OCI-LY3 (cell line): ENCODE measurements around the gene BIRC5.

ENCODE experiments used
- H2AFZ ChIP-seq: fragments of 200-600, 300-600 bp; shearing (Covaris generic); 2 replicates; pipeline ENCODE4 v1.6.0; 2014; ENCODE audit warnings: antibody characterized with exemption, low read depth, low read length
- H3K27ac ChIP-seq: fragments of 200-600, 300-600 bp; sonication (generic); 2 replicates; pipeline ENCODE4 v1.5.1; 2014; ENCODE audit warnings: mild to moderate bottlenecking, low read length, moderate library complexity, mixed read lengths
- H3K27me3 ChIP-seq: fragments of 200-600, 300-600 bp; sonication (generic); 2 replicates; pipeline ENCODE4 v1.6.1; 2014; ENCODE audit warnings: low read depth, low read length, mixed read lengths
- H3K36me3 ChIP-seq: fragments of 200-600, 300-600 bp; sonication (generic); replicated peaks from 2 replicates; pipeline ENCODE3; 2014; ENCODE audit warnings: low read depth, low read length, mixed read lengths
- H3K4me1 ChIP-seq: fragments of 300-600, 200-600 bp; sonication (generic); 2 replicates; pipeline ENCODE4 v1.6.1; 2014; ENCODE audit warnings: low read length, mixed read lengths
- H3K4me2 ChIP-seq: fragments of 200-600, 300-600 bp; sonication (generic); 2 replicates; pipeline ENCODE4 v1.6.1; 2014; ENCODE audit warnings: low read length, mixed read lengths
- H3K4me3 ChIP-seq: fragments of 300-600, 200-600 bp; sonication (generic); 2 replicates; pipeline ENCODE4 v1.5.1; 2014; ENCODE audit warnings: antibody characterized with exemption, mild to moderate bottlenecking, low read length, moderate library complexity
- H3K79me2 ChIP-seq: fragments of 300-600, 200-600 bp; shearing (Covaris generic); 2 replicates; pipeline ENCODE4 v1.6.1; 2014; ENCODE audit warnings: mild to moderate bottlenecking, low read length, mixed read lengths
- H3K9ac ChIP-seq: fragments of 300-600, 200-600 bp; shearing (Covaris generic); 2 replicates; pipeline ENCODE4 v1.6.0; 2014; ENCODE audit warnings: mild to moderate bottlenecking, low read length, moderate library complexity
- H3K9me3 ChIP-seq: fragments of 200-600, 300-600 bp; shearing (Covaris generic); 2 replicates; pipeline ENCODE4 v1.6.1; 2014; ENCODE audit warnings: low read length, mixed read lengths; ENCODE audit not compliant: insufficient read depth
- H4K20me1 ChIP-seq: fragments of 200-600, 300-600 bp; sonication (generic); 2 replicates; pipeline ENCODE4 v1.6.1; 2016; ENCODE audit warnings: low read length, mixed read lengths; ENCODE audit not compliant: insufficient read depth
- EZH2phosphoT487 ChIP-seq: fragments of 200-600 bp; shearing (Covaris generic); IDR thresholded peaks from 2 replicates; pipeline ENCODE4 v1.6.1; 2018; ENCODE audit warnings: antibody characterized with exemption, mixed run types, low read depth
- TF ChIP-seq, protein P1 (sequence below): fragments of 200-600, 300-600 bp; sonication (generic); IDR thresholded peaks from 2 replicates; pipeline ENCODE4 v1.5.1; 2014; ENCODE audit warnings: antibody characterized with exemption, low read length, low read depth

The BIRC5 gene

GRCh38 chr17:78226759-78227454 lies 12.9 kb downstream of the BIRC5 start:
- H3K4me3 ChIP-seq = no peak overlapping the region; the same call in 1 of the 2 replicates

DNA sequence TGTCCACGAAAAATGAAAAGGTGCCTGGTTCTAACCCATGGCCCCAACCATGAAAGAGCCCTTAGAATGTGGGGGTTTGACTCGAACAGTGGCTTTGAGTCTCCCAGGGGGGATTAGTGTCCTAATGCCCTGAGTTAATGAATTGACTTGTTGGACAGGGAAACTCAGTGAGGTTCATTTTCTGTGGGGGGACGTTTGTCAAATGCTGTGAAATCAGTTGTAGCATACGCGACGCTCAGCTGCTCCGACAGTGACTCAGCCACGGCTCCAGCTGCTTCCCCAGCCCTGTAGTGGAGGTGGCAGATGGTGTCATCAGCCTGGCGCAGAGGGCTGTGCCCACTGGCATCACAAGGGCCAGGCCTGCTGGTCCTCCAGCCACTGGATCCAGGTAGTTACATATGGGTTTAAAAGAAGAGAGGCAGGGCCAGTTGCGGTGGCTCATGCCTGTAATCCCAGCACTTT lies 13.4 kb downstream of the BIRC5 start:
- Histone ChIP-seq H3K4me2 (peak overlapping the region; percentile 52), H3K4me1 (peaks cover 18% of the 10 kb centered on the region), H3K79me2 (no peaks in the 10 kb centered on the region), H2AFZ (no peak overlapping the region), H3K9me3 (no peaks in the 10 kb centered on the region), H3K9ac (no peak overlapping the region), H3K27me3 (peaks cover 7% of the 10 kb centered on the region; the same call in 1 of the 2 replicates), H4K20me1 (no peaks in the 10 kb centered on the region), H3K36me3 (peaks cover 28% of the 10 kb centered on the region), H3K27ac (no peak overlapping the region), H3K4me3 (no peak overlapping the region)
- TF ChIP-seq, protein P1, sequence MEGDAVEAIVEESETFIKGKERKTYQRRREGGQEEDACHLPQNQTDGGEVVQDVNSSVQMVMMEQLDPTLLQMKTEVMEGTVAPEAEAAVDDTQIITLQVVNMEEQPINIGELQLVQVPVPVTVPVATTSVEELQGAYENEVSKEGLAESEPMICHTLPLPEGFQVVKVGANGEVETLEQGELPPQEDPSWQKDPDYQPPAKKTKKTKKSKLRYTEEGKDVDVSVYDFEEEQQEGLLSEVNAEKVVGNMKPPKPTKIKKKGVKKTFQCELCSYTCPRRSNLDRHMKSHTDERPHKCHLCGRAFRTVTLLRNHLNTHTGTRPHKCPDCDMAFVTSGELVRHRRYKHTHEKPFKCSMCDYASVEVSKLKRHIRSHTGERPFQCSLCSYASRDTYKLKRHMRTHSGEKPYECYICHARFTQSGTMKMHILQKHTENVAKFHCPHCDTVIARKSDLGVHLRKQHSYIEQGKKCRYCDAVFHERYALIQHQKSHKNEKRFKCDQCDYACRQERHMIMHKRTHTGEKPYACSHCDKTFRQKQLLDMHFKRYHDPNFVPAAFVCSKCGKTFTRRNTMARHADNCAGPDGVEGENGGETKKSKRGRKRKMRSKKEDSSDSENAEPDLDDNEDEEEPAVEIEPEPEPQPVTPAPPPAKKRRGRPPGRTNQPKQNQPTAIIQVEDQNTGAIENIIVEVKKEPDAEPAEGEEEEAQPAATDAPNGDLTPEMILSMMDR = no peak
- TF ChIP-seq EZH2phosphoT487 = no peak

More at GRCh38 chr17:78226759-78227454, 12.9 kb downstream of the BIRC5 start:
- Histone ChIP-seq H3K9me3 (no peaks in the 10 kb centered on the region), H3K4me1 (peaks cover 18% of the 10 kb centered on the region), H3K36me3 (peaks cover 28% of the 10 kb centered on the region), H3K27ac (no peak overlapping the region), H3K4me2 (peak overlapping the region; percentile 52), H2AFZ (no peak overlapping the region), H4K20me1 (no peaks in the 10 kb centered on the region), H3K27me3 (peaks cover 7% of the 10 kb centered on the region; the same call in 1 of the 2 replicates), H3K9ac (no peak overlapping the region), H3K79me2 (no peaks in the 10 kb centered on the region)
- TF ChIP-seq, protein P1 = no peak
- no peak for TF ChIP-seq EZH2phosphoT487

GRCh38 chr17:78228176-78228575 lies 14.1 kb downstream of the BIRC5 start:
- Histone ChIP-seq H4K20me1 (no peaks in the 10 kb centered on the region), H3K36me3 (peaks cover 23% of the 10 kb centered on the region), H3K9me3 (no peaks in the 10 kb centered on the region), H3K79me2 (no peaks in the 10 kb centered on the region), H3K4me2 (no peak overlapping the region), H3K4me3 (no peak overlapping the region), H2AFZ (no peak overlapping the region), H3K27ac (no peak overlapping the region), H3K27me3 (peaks cover 7% of the 10 kb centered on the region; the same call in 1 of the 2 replicates), H3K9ac (no peak overlapping the region), H3K4me1 (peaks cover 18% of the 10 kb centered on the region)
- TF ChIP-seq, protein P1 = no peak
- TF ChIP-seq EZH2phosphoT487 = no peak

- Histone ChIP-seq H3K79me2 (no peaks in the 10 kb centered on the region), H3K4me2 (peak overlapping the region; percentile 15; the same call in 1 of the 2 replicates), H3K9ac (no peak overlapping the region), H3K36me3 (peaks cover 2% of the 10 kb centered on the region), H3K4me3 (no peak overlapping the region), H3K27ac (no peak overlapping the region), H3K27me3 (peaks cover 7% of the 10 kb centered on the region; the same call in 1 of the 2 replicates), H2AFZ (no peak overlapping the region), H3K4me1 (peaks cover 18% of the 10 kb centered on the region), H3K9me3 (no peaks in the 10 kb centered on the region), H4K20me1 (no peaks in the 10 kb centered on the region)
- TF ChIP-seq, protein P1 = no peak
- TF ChIP-seq EZH2phosphoT487 = no peak
These were observed 16.4 kb downstream of the BIRC5 start for GRCh38 chr17:78230252-78230962.
